ENCODE data around the gene HLCS.
A peak's percentile ranks its signal among the peaks of the same experiment; 100 is the strongest.
"Not testable (repeated sequence)": the region's sequence is repeated elsewhere in the genome, so short reads cannot be mapped to it uniquely, and the experiment has no call there.

Gene HLCS

DNA sequence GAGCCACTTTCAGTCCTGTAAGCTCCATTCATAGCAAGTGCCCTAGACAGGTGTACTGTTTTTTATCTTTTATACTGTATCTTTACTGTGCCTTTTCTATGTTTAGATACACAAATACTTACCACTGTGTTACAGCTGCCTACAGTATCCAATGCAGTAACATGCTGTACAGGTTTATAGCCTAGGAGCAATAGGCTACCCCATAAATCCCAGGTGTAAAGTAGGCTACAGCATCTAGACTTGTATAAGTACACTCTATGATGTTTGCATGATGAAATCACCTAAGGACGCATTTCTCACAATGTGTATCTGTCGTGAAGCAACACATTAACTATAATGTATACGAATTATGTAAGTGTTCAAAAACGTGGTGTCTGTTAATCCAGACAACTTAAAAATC lies 10.7 kb downstream of the HLCS start:
- no peak for DNase-seq

DNA sequence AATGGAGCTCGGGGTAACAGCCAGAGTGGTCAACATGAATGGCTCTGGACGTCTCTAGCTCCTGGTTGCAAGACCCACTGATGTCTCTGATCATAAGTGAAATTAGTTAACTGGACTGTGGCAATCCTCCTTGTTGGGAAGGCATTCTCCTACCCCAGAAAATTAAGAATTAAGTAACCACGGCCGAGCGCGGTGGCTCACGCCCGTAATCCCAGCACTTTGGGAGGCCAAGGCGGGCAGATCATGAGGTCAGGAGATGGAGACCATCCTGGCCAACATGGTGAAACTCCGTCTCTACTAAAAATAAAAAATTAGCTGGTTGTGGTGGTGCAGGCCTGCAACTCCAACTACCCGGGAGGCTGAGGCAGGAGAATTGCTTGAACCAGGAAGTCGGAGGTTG lies 14.1 kb downstream of the HLCS start:
- DNase-seq, result not testable (repeated sequence)

DNA sequence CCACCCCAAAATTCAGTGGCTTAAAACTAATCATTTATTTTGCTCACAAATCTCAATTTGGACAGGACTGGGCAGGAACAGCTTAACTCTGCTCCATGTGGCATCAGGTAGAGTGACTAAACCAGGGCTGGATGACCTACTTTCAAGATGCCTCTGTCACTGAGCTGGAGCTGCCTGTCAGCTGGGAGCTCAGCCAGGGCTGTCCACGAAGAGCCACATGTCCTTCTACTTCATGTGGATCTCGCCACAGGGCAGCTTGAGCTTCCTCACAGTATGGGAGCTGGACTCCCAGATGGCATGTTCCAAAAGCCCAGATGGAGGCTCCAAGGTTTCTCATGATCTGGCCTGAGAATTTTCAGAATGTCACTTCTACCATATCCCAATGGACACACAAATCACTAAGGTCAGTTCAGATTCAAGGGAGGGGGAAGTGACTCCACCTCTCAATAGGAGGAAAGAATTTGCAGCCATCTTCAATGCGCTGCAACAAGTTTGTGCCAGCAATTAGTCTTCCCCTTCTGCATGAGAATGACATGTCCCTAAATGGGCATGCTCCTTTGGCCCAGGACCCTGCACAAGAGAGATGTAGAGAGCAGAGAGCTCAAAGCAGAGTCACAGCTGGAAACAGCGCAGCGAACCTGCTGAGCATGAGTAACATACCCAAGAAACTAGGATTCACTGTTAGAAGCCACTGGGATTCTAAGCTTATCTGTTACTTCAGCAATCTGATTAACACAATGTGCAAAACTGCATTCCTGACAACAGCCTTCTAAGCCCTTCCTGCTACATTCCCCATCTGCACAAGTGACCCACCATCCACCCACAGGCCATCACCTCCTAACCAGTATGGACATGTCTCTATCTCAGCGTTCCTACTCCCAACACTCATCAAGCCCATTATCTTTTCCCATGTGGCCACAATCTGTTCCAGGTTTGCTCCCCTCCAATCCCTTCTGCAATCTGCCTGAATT lies 17.0 kb downstream of the HLCS start:
- no peak for DNase-seq

DNA sequence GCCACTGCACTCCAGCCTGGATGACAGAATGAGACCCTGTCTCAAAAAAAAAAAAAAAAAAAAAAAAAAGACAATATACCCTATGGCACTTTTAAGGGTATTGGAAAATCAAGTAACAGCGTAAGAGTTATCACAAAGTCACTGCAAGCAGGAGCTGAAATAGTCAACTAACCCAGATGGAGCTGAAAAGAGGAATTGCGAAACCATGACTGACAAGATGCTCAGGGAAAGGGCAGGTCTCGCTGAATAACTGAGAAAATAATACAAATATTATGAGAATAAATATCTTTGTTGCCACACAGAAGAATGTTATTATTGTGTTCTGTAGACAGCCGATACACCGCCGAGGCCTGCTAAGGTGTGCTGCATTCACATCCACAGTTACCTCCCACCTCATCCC lies 17.8 kb downstream of the HLCS start:
- DNase-seq, result no peak

DNA sequence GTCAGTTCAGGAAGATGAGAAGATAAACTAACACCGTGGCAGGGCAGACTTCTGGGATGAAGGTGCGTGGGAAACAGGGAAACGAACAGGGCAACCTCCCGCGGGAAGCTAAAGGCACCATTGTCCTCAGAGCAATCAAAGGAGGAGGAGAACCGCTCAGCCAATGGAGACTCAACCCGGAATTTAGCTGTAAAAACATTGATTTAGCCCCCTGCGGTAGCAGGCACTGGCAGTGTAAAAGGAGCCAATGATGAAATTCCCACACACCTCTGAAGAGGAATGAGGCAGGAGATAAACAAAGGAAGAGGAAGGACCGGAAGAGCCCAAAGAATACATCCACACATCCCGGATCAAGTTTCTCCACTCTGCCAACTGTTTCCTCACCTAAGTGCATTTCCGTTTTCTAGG lies 19.5 kb downstream of the HLCS start:
- no peak for DNase-seq

DNA sequence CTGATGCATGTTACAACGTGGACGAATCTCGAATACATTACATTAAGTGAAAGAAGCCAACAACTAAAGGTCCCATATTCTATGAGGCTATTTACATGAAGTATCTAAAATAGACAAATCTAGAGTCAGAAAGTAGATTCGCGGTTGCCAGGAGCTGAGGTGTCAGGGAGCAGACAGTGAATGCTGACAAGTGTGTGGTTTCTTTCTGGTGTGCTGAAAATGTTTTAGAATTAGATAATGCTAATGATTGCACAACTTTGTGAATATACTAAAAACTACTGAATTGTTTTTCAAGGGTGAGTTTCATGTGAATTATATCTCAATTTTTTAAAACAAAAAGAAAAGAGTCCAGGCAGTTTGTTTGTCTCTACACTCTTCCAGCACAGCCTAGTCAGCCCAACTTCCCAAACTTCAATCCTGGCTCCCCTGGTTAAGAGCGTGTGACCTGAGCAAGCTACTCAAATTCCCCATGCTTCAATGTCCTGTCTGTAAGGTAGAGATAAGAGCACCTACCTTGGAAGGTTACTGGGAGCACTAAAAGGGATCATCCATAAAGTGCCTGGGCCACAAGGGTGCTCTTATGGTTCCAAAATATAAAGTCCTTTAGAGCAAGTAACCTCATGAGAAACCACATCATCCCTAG lies 20.9 kb downstream of the HLCS start:
- no peak for DNase-seq

DNA sequence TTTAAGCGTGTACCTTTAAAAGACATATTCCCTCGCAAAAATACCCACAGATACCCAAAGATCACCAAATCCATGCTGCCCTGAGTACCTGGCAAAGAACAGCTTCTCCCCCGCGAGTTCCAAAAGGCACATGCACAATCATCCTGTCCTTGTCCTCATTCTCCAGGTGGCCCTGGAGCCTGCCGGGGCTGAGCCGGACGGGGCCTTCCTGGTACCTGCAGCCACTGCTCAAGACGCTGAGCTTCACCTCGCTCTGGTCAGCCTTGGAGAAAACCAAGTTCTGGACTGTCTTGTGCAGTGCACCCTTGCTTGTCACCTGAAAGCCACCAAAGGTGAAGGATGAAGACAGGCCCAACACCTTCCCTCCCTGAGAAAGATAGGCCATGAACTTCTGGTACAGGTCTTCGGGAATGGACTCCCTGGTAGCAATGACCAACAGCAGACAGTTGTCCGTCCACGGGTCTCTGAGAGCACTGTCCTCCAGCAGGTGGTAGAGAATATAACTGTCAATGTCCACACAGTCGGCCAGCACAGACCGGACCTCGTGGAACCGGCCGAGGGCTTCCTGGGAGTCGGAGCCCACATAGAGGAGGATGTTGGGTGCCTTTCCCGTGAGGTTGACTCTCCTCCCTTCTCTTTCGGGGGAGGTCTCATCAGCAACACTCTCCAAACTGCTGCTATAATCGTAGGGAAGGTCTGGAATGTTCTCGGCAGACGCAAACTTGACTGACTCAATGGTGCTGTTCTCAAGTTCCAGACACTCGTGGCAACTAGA lies 29.9 kb downstream of the HLCS start:
- DNase-seq, result no peak

DNA sequence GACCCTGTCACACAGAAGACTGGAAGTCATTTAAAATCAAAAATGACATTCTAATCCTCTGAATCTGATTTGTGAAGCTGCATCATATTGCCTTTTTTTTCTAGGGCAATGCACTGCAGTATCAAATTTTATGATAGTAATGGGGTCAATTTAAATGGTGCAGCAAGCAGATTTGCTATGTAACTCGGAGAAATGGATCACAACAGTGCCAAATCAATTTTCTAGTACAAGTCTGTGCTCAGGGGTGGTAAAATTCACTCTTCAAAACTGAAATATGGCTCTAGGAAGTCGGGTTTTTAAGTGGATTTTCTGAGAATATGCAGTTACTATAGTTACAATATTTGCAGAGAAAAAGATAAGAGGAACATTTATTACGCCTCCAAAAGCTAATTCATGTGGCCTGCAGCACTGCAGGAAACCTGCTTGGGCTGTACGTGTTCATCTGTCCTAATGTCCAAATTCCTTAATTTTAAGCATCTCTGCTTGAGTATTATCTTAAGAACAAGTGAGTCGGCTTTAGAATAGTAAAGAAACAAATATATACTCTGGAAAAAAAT lies 31.5 kb downstream of the HLCS start:
- no peak for DNase-seq

DNA sequence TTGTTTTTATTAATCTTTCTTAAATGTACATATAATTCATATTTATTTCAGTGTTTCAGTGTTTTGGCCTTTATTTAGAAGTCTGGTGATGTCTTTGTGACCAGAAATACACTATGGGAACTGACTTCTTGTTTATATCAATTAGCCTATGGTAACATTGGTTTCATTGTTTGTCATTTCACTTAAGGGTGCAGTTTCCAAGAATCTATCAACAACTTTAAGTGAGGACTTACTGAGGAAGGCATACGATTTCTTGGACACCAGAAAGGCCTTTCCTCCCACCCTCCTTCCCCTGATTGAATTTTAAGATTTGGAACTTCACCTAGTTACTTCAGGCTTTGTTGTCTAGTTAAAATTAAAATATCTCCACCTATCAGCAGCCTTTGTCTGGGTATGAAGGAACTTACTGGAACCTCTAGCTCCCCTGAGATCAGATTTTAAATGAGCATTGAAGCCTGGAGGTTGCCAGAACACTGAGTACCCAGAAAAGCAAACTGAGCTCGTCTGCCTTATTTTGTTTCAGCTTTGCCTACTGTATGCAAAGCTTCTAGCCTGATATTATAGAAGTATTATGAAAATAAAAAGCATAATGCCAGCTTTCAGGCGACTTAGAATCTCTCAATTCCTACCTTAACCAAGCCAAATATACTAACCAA lies 34.2 kb downstream of the HLCS start:
- DNase-seq, result no peak

DNA sequence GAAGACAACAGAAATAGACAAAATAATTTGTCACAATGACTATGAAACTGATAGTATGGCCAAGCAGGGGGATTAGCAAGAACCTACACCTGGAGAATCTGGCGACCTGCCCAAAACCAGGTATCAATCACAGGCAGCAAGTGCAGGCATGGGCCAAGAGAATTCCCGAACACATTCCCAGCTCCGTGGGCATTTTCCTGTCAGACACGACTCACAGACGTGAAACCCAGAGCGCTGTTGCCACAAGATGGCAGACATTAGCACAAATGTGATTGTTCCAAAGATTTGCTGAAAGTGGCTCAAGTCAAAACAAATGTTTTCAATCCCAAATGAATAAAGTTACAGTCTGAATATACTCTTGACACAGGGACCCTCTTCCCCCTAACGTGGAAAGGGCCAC lies 36.8 kb downstream of the HLCS start:
- DNase-seq, result no peak

DNA sequence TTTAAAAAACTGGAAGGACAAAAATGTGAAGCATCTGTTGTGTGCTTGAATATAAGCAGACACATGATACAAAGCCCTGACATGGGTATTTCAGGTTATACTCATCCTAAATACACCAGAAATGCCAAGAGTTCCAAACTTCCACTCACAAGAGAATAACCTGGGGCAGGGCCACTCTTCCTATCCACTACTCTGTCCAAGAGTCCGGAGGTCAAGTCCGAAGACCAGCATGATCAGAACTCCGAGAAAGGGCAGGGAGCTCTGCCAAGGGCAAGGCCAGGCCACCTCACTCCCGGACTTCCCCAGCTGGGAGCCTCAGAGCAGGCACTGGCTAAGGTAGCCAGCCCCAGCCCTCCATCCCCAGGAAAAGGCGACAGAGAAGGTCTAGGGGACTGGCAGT lies 37.5 kb downstream of the HLCS start:
- no peak for DNase-seq

DNA sequence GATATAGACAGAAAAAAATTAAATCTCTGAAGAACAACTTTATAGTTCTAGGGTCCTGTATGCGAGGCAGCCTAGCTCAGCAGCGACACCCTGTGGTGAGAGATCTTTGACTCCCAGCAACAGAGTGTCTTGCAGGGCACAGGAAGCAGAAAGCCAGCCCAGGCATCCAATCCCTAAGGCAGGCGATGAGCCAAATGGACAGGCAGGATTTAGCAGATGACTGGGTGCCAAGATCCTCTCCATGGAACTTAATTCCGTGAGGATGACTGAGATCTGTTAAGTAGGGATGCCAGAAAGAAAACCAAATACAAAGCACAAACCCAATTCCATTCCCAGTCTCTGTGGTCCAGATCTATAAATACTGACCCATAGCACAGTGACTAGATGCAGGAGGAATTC lies 38.8 kb downstream of the HLCS start:
- peak; percentile 53 for DNase-seq

DNA sequence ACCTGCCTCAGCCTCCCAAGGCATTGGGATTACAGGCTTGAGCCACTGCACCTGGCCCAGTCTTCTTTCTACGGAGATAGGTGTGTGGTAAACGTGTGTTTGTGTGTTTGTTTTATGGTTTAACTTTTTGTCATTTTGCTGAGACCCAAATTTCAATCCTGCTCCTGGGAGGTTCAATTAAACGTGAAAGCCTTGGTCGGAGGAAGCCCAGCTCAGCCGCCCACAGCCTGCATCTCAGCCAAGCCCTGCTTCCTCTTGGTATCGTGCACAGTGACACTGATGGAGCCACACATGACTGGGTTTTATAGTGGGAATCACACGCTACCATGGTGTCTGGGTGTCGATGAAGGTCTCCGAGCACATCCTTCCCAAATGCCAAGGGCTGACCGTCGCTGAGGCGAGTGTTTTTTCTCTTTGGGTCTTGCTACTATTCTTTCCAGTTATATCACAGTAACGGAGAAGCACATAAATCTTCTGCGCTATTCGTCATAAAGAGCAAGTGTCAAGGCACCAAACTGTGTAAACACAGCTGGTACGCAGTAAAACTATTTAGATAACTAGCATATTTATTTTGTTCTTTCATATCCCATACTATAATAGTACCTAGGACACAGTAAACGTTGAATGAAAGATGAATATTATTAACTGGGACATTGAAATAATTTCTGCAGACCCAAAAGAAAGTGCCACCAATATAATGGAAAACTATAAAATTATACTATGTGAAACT lies 39.3 kb downstream of the HLCS start:
- no peak for DNase-seq

DNA sequence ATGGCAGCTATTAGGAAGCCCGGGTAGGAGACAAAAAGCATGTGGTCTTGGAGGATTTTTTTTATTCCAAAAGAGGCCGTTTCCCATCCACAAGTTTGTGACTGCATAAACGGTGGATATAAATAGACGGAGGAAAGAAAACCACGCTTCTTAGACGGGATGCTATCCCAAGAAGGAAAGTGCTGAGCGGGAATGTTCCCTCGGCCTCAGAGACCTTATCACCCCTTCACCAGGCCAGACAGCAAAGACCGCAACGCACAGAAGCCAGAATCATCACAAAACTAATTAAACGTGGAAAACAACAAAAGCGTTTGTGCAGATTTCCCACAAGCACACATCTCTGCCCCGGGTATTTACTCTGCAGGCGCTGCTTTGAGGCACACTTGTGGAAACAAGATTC lies 43.2 kb downstream of the HLCS start:
- DNase-seq, result no peak

DNA sequence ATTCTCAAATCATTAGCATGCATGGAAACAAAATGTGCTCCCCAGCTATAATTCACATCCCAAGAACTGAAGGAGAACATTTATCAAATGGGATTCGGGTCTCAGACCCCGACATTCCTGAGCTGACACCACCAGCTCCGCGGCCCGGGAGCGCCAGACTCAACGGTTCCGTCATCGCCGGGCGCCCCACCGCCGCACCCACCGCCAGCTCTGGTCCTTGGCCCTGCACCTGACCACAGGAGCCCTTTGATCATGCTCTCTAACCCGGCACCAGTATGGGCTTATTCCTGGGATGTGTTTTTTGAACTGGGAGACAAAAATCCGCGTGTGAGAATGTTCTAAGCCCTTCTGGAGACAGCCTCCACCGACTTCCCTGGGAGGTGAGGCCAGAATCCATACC lies 43.6 kb downstream of the HLCS start:
- no peak for DNase-seq

DNA sequence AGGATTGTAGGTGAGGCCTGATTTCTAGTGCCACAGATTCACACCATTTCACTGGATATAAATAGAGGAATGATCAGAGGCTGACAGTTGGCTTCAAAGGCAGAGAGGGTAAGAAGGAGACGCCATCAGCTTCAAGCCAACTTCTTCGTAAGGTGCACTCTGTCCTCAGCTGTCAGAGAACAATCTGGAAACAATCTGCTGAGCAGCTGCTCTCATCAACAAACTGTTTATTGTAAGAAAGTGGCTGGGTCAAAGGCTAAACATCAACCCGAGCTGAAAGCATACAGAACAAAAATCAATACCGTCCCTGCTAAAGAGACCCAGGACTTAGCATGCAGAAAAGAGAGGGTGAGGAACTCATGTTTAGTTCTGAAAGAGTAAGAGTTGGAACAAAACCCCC lies 48.2 kb downstream of the HLCS start:
- no peak for DNase-seq

DNA sequence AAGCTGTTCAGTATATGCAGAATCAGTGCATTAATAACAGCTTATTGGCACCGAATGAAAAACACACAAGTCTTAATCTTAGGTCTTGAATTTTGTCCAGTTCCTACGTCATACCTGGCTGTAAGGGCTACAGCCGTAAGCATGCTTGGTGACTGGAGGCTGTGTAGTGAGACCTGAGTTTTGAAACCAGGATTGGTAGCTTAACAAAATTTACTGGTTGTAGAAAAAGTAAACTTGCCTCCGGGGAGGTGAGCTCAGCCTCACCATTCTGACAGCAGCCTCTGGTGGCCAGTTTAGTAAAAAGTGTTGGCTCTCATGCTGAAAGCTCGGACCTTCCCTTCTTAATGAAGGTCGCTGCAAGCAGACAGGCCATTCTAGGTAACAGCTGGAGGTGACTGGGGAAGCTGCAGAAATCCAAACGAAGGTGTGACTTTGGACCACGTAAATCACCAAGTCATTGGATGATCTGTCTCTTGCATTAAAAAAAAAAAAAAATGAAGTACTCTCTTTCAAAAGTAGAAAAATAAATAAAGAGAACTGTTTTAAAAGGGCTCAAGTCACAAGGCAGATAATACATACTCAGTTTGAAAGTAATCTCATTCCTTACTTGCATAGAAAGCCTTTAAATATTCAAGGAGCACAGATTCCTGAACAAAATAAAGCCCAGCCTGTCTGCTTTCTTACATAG lies 48.9 kb downstream of the HLCS start:
- DNase-seq, result no peak

DNA sequence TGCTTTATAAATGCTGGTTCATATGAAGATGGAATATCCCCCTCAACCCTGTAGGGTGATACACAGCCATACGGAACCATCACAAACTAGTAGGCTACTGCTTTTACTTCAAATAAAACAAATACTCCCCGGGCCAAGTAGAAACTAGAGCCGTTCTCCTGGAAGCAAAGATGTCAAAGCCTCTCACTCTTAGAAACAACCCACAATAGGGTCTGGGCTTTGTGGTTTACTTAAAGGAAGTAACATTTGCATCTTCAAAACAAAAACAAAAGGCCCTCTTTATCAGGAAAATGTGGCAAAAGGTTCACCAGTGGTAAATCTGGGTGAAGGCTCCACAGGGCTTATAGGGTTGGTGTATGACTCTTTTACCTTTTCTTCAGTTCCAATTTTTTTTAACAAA lies 49.8 kb downstream of the HLCS start:
- DNase-seq, result no peak

DNA sequence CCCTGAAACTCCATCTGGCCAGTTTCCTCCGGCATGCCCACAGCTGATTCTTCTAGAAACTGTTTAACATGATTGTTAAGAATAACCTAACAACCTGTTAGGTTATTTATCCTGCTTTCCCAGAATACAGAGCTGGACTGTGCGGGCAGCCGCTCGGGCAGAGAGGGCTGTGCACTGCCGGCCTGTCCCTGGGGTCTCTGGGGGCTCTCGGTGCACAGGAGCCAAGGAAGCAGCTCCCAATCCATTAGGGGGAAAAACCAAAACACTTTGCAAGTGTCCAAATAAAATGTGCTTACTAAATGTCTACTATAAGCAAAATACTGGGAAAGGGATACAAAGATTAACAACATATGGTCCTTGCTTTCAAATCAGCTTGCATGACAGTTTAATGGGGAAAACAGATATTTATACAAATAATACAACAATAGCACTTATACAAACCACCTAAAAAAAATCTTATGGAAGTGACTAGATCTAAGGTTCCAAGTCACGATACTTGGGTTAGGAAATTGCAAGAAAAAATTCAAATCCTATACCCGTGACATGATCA lies 50.7 kb downstream of the HLCS start:
- no peak for DNase-seq

DNA sequence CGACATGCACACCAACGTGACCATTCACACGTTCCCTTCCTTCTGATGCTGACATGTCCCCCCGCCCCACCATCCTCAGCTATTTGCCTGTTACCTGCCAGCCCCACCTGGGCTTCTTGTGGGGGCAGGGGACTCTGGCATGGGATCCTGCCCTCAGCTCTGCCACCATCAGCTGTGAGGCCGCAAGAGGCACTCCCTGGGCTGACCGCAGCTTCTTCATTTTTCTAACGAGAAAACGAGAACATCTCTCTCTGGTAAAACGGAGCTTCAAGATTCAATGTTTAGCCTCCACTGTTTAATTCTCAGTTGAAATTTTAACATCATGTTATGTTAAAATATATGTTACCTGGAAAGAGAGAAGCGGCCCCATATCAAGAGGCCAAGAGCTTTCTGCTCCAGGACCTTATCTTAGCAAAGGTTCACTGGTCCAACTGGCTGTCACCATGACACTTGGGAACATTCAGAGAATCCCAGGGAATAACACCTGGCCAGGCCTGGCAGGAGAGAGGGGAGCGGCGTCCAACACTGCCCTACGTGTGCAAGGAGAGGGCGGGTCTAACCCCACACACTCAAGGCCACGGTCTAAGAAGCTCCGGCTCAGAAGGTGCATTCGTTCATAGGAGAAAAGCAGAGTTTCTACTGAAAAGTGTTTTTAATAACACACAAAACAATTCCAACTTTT lies 51.3 kb downstream of the HLCS start:
- DNase-seq, result no peak

All from effector CD4-positive, alpha-beta T cell (primary cell).